ENCODE results near the gene ARHGEF28. TPM values are rescaled to one million over a fixed set of nuclear protein-coding genes. Genes with fewer than 3 reads are reported as not detected.

ARHGEF28 gene
- total and polyA plus RNA-seq, 10 of the 15 experiments (the other 5 are each of a cell fraction or from before 2014, with no cell fraction given), result 0.10 to 0.72 (median 0.22) TPM; not detected in 2

GRCh38 chr5:73735032-73735734, 109.2 kb downstream of the ARHGEF28 start:
- BruUV-seq (replicated peaks), result no TSS peak
- Histone ChIP-seq H3K9ac (ENCODE audit: control insufficient read depth, insufficient read depth, low read length) (no peak overlapping the region), H3K4me1 (ENCODE audit: control insufficient read depth, insufficient read depth, low read length) (no peaks in the 10 kb centered on the region), H3K79me2 (ENCODE audit: control insufficient read depth, insufficient read depth, low read length) (no peaks in the 10 kb centered on the region), H3K27me3 (replicated peaks in 1 of 2; ENCODE audit: control insufficient read depth in 2 of 2, insufficient read depth in 2 of 2, low read length in 1 of 2) (no peaks in the 10 kb centered on the region), H3K36me3 (ENCODE audit: control insufficient read depth in 2 of 2, insufficient read depth in 2 of 2, low read length in 1 of 2) (no peaks in the 10 kb centered on the region), H2AFZ (ENCODE audit: control insufficient read depth, low read depth, low read length) (no peak overlapping the region), H3K4me2 (ENCODE audit: control insufficient read depth, insufficient read depth) (no peak overlapping the region), H3K4me3 (no peak overlapping the region), H3K27ac (ENCODE audit: control insufficient read depth, insufficient read depth) (no peak overlapping the region), H4K20me1 (ENCODE audit: control insufficient read depth, insufficient read depth) (no peaks in the 10 kb centered on the region), H3K9me3 (replicated peaks; ENCODE audit: control insufficient read depth, insufficient read depth, low read length) (no peaks in the 10 kb centered on the region)
- ChIA-PET CTCF (interaction anchor here (1.4 kb wide), 1 partner anchor 43 kb away, joined by 4 read pairs; no protein-coding TSS in a partner anchor), RAD21 (ENCODE audit: unreplicated experiment) (no interaction called here), POLR2A (no interaction called here), SMC1A (ENCODE audit: uncharacterized antibody, unreplicated experiment) (interaction anchor here (0.7 to 1.2 kb wide), 3 partner anchors 9 to 15 kb away, joined by 3 read pairs; no protein-coding TSS in a partner anchor)
- no peak for DNase-seq (ENCODE audit: low read depth, low spot score)
- FAIRE-seq, result no peak
- no peak for ATAC-seq
- no peak for TF ChIP-seq CUX1 (IDR thresholded peaks at IDR 0.05; ENCODE audit: insufficient replicate concordance, low read depth, low read length)
- TF ChIP-seq RCOR1 (conservative IDR thresholded peaks at IDR 0.05; ENCODE audit: low read depth, low read length), result no peak
- in situ Hi-C loops (cut with MboI), result no loop called here
- intact Hi-C loops (cut with micrococcal nuclease; ENCODE audit: unreplicated experiment), result no loop called here
- WGBS (ENCODE audit: insufficient coverage, insufficient replicate concordance, low lambda C conversion rate, missing lambda C conversion rate), result 15% methylated on average over 4 of the region's 4 CpGs

Measured in GM12878 (cell line).